Activated T-cell treated with anti-CD3 and anti-CD28 coated beads for 24 hours (primary cell): Measurements from ENCODE around the gene CDY2A.
"Not testable (repeated sequence)": the region's sequence is repeated elsewhere in the genome, so short reads cannot be mapped to it uniquely, and the experiment has no call there.

Experiments
- DNase-seq: peaks from one replicate; pipeline ENCODE4 v3.0.0-alpha.2; 2020; ENCODE audit warnings: low read depth

Gene CDY2A

DNA sequence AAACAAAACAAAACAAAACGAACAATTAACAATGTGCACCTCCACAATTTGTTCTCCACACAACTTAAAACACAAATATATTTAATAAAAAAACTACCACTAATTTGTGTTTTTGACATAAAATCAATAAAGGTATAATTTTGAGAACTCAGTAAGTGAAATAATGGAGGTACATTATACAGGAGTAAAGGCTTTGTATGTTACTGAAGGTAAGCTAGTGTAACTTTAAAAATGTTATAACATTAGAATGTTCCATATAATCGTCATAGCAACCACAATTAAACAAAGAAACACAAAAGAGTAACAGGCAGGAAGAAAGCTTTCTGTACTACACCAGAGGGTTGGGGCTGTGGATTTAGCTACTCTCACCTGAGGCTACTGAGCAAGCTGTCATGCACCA is at the start of gene CDY2A:
Gene CDY2A, plus strand, starts transcription at position 301 of the 400 bp plus-strand sequence. CDS start 328 bp downstream, outside the sequence.
- not testable (repeated sequence) for DNase-seq

DNA sequence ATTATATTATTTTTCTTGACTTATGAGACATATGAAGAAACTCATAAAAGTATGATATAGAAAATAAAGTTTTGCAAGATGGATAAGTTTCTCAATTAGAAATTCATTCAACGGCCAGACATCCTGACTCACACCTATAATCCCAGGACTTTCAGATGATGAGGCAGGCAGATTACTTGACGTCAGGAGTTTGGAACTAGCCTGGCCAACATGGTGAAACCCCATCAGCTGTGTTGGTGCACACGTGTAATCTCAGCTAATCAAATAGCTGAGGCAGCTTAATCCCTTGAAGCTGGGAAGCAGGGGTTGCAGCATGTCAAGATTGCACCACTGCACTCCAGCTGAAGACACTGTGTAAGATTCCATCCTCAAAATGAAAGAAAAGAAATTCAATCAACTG is 28.0 kb upstream of the CDY2A start:
- DNase-seq, result not testable (repeated sequence)

- not testable (repeated sequence) for DNase-seq
These were observed 27.3 kb upstream of the CDY2A start for GRCh38 chrY:17998266-17998665.

DNA sequence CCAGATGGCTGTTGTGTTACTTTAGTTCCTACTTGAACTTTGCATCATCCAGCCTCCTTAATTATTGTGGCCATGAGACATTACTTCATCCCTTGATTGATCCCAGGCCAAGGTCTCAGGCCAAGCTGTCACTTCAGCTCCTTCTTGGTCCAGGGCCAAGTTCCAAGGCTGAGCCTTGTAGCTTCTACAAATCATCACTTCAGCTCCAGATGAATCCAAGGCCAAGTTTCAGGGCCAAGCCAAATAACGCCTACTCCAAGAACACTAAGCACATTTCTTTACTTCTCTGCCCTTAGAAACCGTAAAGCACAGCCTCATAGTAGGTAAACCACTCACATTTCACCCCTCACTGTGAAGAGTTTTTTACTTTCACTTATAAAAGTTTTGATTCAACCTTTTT is 1.7 kb upstream of the CDY2A start:
- not testable (repeated sequence) for DNase-seq

DNA sequence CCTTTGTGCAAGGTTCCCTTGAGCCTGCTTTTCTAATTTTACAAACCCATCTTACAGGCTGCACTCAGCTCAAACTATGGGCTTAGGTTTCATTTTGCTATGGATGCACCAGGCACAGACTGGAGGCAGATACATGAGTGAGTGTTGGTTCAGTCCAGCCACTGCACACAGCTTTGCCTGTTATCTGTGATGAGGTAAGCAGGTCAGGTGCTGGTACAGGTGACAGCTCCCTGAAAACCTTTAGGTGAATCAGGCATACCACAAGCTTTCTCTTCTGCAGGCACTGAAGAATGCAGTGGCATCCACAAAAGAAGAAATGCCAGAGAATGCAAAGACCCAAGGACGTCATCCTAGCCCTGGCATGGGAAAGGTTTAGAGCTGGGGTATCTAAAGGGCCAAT is 3.3 kb downstream of the CDY2A start:
- DNase-seq, result not testable (repeated sequence)

GRCh38 chrY:18030178-18030577 is 4.6 kb downstream of the CDY2A start:
- not testable (repeated sequence) for DNase-seq

DNA sequence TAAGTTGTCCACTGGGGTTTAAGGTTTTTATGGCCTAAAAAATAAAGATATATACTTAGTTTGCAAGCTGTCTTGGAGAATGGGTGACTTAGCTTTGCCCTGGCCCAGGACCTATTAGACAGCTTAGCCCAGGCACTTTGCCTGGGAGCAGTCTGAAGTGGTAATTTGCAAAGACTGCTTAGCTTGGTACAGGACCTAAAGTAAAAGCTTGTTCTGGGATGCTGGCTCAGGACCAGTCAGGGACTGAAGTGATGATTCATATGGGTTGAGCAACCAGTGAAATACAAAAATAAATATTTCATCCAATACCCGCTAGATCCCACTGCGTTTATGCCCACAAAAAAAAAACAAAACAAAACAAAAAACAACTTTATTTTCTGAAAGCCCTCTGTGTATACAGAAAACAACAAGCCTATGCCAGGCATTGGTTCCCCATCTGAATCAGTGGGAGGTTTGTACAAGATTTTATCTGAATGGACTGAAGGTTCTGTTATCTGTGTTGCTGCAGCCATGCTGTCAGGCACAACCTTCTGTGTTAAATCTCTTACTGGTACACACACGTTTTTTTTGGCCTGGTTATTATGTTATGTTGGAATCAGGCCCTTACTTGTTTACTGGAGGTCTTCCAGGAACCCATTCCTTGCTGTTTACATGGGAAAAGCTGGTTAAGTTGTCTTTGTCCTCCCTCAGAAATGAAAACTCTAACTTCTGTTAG is 8.7 kb downstream of the CDY2A start:
- not testable (repeated sequence) for DNase-seq

DNA sequence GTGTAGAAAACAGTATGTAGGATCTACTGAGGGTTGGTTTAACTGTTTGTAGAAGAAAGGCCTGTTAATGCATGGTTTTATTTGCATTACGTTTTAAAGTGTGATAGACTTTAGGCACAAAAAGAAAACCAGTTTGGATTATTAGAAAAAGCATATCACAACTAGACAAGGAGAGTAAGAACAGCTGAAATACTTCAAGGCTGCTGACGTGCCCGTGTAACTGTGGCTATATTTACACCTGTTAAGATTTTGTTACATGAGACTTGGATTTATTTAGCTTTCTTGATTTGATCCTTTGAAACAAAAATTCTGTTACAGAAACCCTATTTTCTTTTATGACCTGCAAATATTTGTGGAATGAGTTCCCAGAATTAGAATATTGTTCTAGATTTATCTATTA is 9.3 kb downstream of the CDY2A start:
- DNase-seq, result not testable (repeated sequence)

DNA sequence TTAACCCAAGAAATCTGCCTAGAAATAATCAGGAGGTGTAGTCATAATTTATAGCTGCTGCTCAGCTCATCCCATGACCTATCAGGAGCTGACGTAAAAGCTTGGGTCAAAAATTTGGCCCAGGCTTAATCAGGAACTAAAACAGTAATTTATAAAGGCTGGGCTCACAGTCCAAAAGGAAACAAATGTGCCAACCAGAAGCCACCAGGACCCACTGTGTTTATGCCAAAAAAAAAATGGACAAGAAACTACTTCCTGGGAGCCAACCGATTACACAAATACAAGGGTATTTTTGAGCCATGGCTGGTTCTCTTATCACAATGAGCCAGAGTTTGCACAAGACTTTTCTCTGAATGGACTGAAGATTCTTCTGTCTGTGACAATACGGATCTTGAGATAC is 19.4 kb downstream of the CDY2A start:
- DNase-seq, result not testable (repeated sequence)

DNA sequence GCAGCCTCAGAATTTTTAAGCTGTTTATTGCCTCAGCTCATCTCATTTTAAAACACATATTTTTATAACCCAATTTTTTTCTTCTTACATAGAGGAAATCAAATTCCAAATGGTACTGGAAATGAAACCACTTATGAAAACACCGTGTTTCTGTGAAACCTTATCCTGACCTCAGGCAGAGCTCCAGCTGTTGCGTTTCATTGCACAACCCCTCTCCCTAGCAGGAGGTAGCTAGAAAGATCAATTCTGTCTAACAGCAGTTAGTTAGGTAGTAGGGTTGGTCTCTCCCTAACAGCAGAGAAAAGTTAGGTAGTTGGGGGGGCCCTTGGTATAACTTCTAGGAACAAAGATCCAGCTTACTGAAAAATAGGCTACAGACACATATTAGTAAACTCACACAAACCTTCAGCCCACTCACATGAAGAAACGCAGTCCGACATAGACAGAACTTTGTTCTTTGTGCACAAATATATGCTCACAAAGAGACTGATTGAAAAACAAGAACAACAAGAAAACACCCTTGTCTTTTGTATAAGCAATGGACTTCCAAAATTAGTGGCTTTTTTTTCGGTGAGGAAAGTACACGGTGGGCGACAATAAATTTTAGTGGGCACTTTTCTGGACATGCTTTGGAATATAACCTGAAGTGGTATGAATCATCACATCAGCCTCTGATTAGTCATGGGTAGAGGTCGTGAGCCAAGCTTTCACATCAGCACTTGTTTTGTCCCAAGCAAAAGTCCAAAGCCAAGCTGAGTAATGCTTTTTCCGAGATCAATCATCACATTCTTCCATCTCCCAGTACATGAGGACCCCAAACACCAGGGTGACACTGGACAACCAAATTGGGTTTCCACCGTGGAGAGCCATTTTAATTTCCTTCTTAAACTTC is 22.8 kb downstream of the CDY2A start:
- DNase-seq, result not testable (repeated sequence)

- DNase-seq, result not testable (repeated sequence)
These were observed 23.5 kb downstream of the CDY2A start for GRCh38 chrY:18049061-18049460.

DNA sequence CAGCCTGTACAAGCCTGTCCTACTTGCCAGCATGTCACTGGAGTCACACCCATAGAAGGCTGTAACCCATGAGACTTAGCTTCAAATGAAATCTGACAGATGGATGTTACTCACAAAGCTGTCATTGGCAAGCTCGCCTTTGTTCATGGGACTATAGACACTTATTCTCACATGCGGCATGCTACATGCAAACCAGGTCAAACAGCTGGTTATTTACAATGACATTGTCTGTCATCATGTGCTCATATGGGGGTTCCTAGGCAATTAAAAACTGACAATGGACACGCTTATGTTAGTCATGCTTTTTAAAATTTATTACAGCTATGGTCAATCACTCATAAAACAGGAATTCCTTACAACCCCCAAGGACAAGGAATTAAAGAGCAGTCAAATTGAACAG is 30.9 kb downstream of the CDY2A start:
- not testable (repeated sequence) for DNase-seq

DNA sequence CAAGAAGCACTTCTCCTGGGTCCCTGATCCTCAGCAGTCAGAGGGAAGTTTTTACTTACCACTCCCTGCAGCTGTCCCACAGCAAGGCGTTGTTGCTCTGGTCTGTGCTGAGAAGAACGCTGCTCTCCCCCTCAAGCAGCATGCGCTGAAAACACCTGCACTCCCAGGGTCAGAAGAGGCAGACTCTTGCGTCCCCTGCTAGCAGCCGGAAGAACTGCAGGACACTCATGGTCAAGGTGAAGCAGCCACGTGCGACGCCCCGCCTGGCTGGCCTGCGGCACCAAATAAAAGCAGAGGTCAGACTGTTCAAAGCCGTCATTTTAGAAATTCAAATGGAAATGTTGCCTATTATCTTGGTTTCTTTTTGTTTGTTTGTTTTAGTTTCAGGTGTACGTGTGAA is 47.9 kb downstream of the CDY2A start:
- not testable (repeated sequence) for DNase-seq
